GM21717 (cell line): ENCODE results near the gene TGFBR1.

ENCODE experiments used
- ATAC-seq: cut with Tn5 transposase; IDR thresholded peaks from one replicate; pipeline ENCODE4 v1.9.1; 2021; ENCODE audit warnings: mild to moderate bottlenecking, moderate library complexity; ENCODE audit not compliant: unreplicated experiment

TGFBR1 gene

DNA sequence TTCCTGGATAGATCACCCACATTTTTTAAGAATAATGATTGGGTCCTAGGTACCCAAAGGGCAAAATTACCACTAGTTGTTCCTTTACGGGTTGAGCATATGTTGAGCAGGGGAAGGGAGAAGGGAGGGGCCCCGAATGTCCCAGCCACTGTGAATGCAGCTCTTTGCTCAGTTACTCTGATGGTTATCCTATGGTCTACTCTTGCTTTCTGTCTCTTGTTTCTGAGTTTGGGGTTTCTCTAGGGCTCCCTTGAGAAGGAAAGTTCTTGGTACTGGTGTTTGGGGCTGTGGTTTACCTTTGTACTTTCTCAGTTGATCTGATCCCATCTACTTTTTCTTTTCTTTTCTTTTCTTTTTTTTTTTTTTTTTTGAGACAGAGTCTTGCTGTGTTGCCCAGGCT lies 61.2 kb downstream of the TGFBR1 start:
- ATAC-seq: no peak

DNA sequence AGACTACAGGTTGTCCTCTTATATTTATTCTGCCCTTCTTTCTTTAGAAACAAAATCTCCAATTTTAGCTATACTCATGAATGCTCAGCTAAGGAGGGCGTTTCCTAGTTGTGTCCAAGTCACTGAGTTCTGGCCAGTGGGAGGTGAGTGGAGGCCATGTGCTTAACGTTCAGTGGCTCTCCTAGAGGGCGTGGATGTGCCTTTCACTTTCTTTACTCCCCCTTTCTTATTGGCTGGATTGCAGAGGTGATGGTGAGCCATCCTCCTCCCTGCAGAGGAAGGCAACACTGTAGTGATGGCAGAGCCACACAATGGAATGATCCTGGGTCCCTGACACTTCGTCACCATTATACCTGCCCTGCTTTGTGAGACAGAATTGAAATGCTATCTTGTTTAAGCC lies 62.2 kb downstream of the TGFBR1 start:
- ATAC-seq: no peak

- no peak for ATAC-seq
These were observed 62.8 kb downstream of the TGFBR1 start for GRCh38 chr9:99167694-99168093.

GRCh38 chr9:99169086-99169485 lies 64.2 kb downstream of the TGFBR1 start:
- ATAC-seq: no peak

- ATAC-seq: no peak
These were observed 65.3 kb downstream of the TGFBR1 start for GRCh38 chr9:99169982-99170761.

DNA sequence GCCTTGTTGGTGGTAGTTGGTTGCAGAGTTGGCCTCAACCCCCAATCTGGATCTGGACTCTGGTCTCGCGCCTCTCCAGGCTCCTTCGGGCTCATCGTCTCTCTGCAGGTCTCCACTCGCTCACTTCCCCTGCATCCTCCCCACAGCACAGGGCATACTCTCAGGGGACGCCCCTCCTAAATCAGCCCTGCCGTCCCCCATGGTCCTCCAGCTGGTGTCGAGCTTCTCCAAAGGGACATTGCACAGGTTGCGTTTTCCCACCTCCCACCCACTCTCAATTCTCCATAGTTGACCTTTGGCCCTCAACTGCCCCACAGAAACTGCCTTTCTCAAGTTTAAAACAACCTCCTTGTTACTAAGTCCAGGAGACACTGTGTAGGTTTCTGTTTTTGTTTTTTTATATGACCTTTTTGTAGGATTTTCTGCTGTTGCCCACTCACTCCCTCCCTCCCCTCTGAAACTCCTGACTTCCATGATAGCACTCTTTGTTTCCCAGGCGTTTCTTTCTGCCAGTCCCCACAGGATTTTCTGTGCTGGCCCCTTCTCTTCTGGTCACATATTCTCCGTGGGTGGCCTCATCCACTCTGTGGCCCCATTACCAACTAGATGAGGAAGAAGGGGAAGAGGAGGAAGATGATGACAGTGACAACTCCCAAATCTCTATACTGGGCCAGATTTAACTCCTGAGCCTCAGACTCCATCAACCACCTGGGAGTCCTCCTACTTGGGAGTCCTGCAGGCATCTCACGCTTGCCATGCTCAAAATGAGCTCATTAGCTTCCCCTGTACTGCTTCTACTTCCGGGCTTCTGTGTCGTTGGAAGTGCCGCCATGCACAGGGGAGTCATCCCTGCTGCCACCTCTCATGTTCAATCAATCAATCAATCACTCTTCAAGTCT lies 66.6 kb downstream of the TGFBR1 start:
- ATAC-seq: no peak

DNA sequence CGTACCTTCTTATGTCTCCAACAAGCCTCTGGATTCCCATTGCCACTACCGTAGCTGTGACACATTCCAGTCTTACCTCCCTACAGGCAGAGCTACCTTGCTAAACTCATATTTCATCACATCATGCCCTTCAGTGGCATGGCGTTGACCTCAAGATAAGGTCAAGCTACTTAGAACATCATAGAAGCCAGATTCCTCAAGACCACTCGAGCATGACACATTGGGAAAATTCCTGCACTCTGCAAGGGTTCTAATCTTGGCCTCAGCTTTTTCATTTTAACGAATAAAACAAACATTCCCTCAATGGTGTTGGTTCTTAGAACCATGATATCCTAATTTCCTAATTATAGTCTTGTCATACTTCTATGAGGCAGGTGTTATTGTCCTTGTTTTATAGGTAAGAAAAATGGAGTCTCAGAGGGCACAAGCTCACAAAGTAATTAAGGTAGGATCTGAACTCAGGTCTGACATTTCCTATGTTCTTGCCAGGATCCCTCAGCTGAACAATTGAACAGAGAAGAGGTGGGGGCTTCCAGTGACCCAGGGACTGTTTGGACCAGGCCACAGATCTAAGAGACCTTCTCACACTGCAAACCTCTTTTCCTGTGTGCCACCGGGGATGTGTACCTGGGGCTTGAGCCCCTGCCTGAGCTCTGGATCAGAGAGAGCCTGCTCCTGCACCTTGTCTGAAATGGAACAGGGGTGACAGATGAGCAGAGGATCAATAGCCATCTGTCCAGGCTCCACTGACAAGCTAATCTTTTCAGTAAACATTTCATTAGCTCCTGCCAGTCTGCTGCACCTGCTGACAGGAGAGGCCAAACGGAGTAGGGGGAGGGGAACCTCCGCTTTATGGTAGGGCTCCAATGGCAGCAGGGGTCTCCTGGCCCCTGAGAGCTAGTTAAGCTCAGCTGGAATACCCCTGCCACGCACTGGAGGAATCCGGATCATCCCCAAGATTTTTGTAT lies 67.5 kb downstream of the TGFBR1 start:
- no peak for ATAC-seq

- peak; percentile 49 for ATAC-seq
These were observed 68.9 kb downstream of the TGFBR1 start for GRCh38 chr9:99173570-99174504.

DNA sequence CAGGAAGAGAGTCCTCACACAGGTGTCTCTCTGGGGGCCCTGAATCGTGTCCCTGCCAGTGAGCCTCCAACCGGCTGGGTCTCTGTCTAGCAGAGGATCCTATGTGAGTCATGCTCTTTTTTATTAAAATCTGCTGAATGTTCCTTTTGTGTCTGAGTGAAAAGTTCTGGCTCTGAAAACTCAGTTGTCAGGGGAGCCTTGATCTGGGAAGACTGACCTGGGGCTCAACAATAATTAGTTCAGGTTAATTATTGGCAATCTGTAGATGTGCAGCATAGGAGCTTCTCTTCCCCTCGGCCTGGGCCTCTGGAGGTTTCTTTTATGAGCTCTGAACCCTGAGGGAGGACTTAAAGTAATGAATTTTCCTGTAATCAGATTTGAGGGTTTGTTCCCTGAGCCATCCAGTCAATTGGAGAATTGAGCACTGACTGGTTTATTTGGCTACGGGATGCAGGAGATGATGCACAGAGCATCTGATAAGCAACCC lies 71.7 kb downstream of the TGFBR1 start:
- ATAC-seq: no peak

DNA sequence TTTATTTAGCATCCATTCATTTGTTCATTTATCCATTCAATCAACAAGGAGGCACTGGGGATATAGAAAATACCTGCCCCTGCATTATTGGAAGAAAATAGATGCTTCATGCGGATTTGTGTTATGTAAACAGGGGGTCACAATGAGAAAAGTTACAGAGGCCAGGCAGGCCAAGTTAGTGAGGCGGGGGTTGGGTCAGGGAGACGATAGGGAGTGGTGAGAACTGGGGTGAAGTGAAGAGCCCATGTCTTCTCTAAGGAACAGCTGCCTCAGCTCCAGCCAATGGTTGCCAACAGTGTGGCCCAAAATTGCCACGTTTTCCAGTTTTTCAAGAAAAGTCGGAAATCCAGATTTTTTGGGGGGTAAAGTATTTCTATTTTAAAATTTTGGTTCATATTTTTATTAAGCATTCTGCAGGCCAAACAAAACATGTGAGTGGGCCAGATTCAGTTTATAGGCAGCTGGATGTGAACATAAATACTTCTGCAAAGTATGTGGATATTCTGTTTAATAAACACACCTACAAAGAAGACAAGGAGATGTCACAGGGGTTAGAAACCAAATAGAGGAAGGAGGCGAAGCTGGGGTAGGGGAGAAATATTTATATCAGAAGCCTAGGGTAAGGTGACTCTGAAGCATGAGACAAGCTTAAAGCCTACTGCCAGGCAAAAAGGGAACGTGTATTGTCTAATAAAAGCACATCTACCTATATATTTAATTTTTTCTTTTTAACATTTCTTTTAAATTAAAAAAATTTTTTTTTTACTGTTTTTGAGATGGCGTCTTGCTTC lies 72.9 kb downstream of the TGFBR1 start:
- ATAC-seq: no peak

DNA sequence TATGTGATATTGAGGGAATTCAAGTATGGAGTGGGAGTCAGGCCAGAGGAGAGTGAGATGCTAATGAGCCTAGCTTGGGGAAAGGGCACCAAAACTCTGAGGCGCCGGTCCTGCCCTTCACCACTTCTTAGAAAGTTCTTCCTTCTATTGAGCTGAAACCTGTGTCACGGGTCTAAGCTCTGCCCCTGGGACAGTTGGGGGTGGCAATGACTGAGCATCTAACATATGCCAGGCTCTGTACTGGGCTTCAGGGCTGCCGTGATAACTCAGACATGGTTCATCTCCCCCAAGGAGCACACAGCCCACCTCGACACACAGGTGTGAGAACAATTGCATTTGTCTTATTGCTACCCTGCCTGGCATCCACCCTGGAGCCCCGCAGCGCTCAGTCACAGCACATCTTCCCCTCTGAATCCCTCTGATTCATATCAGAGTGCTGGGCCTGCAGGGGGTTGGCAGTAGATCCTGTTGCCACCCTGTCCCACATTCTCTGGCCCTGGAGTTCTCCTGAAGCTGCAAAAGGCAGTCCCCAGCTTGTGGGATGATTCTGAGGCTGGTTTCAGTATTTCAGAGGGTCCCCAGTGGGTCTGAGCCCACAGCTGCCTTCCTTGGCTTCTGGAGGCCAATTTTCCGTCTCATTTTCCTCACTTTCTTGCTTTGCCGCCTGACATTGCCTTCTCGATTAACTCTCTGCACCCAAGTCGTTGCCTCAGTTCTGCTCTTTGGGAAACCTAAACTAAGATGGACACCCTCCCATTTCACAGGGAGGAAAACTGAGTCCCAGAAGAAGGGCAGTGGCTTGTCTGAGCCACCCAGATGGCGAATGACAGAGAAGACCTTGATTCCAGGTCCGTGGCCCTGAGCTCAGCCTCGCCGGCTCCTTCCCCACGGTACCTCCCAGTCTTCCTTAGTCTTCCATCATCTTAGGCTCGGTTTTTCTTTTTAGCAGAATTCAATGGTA lies 74.3 kb downstream of the TGFBR1 start:
- ATAC-seq: no peak

DNA sequence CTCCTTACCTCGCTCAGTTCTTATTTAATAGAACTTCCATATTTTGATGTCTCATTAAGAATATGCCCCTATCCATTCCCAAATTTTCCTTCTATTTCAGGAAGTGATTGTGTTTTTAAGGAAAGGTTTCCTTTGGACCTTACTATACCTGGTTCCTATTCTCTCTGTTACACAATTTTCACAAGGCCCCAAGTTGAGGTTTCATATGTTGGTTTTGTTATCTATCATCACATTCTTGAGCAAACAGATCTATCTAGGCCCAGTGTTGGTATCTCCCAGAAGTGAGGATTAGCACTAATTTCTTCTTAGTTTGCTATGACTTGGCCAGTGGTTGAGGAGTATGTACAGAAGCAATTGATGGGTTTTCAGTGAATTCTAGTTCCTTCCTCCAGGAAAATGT lies 75.3 kb downstream of the TGFBR1 start:
- ATAC-seq: peak; percentile 34

DNA sequence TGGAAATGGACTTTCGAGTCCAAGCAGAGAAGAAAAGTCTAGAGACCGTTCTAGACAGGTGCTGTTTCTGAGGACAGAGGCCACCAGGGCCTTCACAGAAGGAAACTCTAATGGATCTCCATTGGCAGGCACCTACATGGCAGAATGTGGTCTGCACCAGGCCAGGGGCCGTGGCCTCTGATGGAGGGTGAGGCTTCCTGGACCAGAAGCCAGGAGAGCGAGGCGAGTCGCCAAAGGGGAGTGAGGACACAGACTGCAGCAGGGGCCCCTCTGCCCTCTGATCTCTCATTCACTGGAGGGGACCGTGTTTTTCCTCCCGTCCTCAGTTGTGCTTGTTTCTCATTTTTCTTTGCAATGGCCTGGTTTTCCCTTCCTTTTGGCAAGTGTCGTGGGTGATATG lies 75.7 kb downstream of the TGFBR1 start:
- ATAC-seq: no peak

- no peak for ATAC-seq
These were observed 76.3 kb downstream of the TGFBR1 start for GRCh38 chr9:99181206-99181605.

GRCh38 chr9:99181621-99182020 lies 76.7 kb downstream of the TGFBR1 start:
- ATAC-seq: peak; percentile 43

DNA sequence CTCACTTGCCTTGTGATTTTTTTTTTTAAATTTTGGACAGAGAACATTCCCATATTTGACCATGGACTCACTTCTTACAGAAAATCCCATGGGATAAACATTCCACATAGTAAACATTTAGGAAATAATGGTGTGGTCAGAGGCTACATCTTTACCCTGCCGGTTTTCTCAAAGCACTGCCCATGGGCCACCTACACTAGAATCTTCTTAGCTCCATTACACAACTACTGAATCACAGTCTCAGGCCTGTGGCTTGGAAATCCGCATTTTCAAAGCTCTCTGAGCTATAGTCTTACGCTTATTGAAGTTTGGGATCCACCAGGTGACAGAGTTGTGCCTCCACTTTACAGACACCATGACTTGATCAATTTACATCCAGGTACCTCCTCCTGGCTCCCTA lies 77.4 kb downstream of the TGFBR1 start:
- no peak for ATAC-seq

- ATAC-seq: no peak
These were observed 78.7 kb downstream of the TGFBR1 start for GRCh38 chr9:99183616-99184015.

GRCh38 chr9:99184110-99184474 lies 79.2 kb downstream of the TGFBR1 start:
- ATAC-seq: no peak
